Mucosa of descending colon (tissue), 3 donors: Measurements from ENCODE around the gene SRPK2. TPM values are rescaled to one million over a fixed set of nuclear protein-coding genes. Genes with fewer than 3 reads are reported as not detected.

ENCODE experiments used
- ATAC-seq: fragments of 200-7000 bp; cut with Tn5 transposase; one replicate; pipeline ENCODE4 v1.9.1; 2020; ENCODE audit warnings: mild to moderate bottlenecking, moderate library complexity
- DNase-seq, 3 donors: peaks; one replicate each; pipeline ENCODE4 v3.0.0-alpha.2; 2020
- H3K36me3 ChIP-seq: fragments of 200-600 bp; one replicate; pipeline ENCODE4 v1.8.0; 2021; ENCODE audit warnings: low read depth, mild to moderate bottlenecking
- H3K4me1 ChIP-seq: fragments of 200-600 bp; one replicate; pipeline ENCODE4 v1.8.0; 2021; ENCODE audit warnings: low read depth, mild to moderate bottlenecking
- H3K4me3 ChIP-seq: fragments of 200-600 bp; one replicate; pipeline ENCODE4 v1.8.0; 2021; ENCODE audit warnings: mild to moderate bottlenecking
- H3K9me3 ChIP-seq: fragments of 200-600 bp; one replicate; pipeline ENCODE4 v1.8.0; 2021; ENCODE audit warnings: mild to moderate bottlenecking
- intact Hi-C, 2 donors: fragments of 100-400 bp; cut with DNase I in 1 of 2; cut with micrococcal nuclease in 1 of 2; formaldehyde crosslinking; loops; one replicate each; pipeline versions ENCODE4 v1.11.0 to v1.11.1; 2022; cut with DNase I, micrococcal nuclease
- total RNA-seq, 3 donors: library from RNA; stranded (reverse); fragmentation: NEBNext Ultra II Directional in 2 of 3; extraction: Animal tissue kit (Norgen Biotek cat#: 25700) in 2 of 3; gene quantifications; one replicate each; pipeline versions ENCODE4 v1.2.1 to v1.2.4, GENCODE V29; 2021 to 2023
- TF ChIP-seq, protein P1 (sequence below): fragments of 200-600 bp; IDR thresholded peaks from one replicate; pipeline ENCODE4 v1.8.0; 2022; ENCODE audit warnings: antibody characterized with exemption, mild to moderate bottlenecking
- donor health status: DM: no; HTN: no; CAD: no; lungs with moderate emphysema.
- donor health status: DM: no; HTN: no; CAD: no.
- donor health status: DM: no; HTN: yes; CAD: no.

Gene SRPK2
- total RNA-seq, 3 donors from 2014 or later: 25.7 to 59.2 (median 31.6) TPM

DNA sequence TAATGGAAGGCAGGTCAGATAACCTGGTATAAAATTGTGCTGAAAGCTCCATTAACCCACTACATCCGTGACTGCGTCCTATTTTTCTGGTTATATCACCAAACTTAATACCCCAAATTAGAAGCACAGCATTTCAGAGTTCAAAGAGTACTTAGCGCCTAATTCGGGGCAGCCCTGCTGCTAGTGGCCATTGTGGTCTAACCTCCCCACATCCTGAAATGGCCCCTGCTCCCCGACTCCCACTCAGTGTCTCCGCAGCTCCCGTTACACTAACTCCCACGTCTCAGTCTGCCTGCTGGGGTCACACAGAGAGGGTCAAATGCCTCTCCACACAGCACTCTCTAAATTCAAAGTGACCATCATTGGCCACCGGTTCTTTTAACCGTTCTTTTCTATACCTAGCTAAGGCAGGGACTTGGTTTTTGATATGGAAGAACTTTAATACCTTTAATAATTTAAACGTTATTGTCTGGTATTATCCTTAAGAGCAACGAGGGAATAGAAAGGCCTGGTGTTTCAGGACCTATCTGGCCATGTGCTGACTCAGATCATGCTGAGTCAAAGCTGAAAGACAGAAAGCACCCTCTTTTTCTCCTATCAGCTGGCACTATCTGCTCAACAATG lies 257.6 kb downstream of the SRPK2 start:
- H3K4me1 ChIP-seq: no peaks in the 10 kb centered on the region
- intact Hi-C loops: no loop called here
- H3K4me3 ChIP-seq: no peak overlapping the region
- no peak for DNase-seq
- H3K36me3 ChIP-seq: no peaks in the 10 kb centered on the region
- ATAC-seq: no peak
- TF ChIP-seq, protein P1, sequence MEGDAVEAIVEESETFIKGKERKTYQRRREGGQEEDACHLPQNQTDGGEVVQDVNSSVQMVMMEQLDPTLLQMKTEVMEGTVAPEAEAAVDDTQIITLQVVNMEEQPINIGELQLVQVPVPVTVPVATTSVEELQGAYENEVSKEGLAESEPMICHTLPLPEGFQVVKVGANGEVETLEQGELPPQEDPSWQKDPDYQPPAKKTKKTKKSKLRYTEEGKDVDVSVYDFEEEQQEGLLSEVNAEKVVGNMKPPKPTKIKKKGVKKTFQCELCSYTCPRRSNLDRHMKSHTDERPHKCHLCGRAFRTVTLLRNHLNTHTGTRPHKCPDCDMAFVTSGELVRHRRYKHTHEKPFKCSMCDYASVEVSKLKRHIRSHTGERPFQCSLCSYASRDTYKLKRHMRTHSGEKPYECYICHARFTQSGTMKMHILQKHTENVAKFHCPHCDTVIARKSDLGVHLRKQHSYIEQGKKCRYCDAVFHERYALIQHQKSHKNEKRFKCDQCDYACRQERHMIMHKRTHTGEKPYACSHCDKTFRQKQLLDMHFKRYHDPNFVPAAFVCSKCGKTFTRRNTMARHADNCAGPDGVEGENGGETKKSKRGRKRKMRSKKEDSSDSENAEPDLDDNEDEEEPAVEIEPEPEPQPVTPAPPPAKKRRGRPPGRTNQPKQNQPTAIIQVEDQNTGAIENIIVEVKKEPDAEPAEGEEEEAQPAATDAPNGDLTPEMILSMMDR: no peak
- no peaks in the 10 kb centered on the region for H3K9me3 ChIP-seq

DNA sequence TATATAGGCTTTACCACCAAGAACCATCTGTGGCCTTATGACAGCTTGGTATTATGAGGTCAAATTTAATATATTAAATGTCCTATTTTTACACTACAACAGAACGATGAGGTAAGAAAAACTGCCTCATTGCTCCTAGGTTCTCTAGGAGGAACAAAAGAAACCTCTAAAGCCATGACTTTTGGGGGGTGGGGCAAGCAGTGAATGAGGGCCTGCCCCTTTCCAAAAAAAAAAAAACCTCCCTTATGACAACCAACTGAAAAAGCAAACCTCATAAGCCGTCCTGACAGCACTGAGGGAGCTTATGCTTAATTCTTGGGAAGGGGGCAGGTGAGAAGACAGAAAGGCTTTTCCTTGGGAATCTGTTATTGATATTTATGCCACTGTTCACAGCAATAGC lies 258.1 kb downstream of the SRPK2 start:
- intact Hi-C loops: no loop called here
- H3K36me3 ChIP-seq: no peaks in the 10 kb centered on the region

DNA sequence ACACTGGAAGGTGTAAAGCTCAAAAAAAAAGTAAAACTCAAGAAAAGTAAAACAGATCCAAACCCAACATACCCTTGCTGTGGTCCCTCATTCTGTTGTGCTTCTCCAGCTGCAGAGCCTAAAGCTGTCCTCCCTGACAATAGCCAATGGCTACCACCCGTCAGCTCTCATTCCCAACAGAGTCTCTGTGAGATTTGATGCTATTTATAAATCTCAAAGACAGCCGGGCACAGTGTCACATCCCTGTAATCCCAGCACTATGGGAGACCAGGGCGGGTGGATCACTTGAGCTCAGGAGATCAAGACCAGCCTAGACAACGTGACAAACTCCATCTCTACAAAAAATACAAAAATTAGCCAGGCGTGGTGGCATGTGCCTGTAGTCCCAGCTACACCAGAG lies 258.7 kb downstream of the SRPK2 start:
- H3K4me3 ChIP-seq: no peak overlapping the region
- TF ChIP-seq, protein P1: no peak
- no peak for DNase-seq
- intact Hi-C loops: no loop called here
- no peaks in the 10 kb centered on the region for H3K4me1 ChIP-seq
- no peaks in the 10 kb centered on the region for H3K9me3 ChIP-seq
- no peaks in the 10 kb centered on the region for H3K36me3 ChIP-seq
- ATAC-seq: no peak

More for the DNA sequence above, 258.1 kb downstream of the SRPK2 start:
- DNase-seq (no peak), ATAC-seq (no peak)
- no peaks in the 10 kb centered on the region for H3K4me1 ChIP-seq
- no peaks in the 10 kb centered on the region for H3K9me3 ChIP-seq
- TF ChIP-seq, protein P1: no peak
- no peak overlapping the region for H3K4me3 ChIP-seq

DNA sequence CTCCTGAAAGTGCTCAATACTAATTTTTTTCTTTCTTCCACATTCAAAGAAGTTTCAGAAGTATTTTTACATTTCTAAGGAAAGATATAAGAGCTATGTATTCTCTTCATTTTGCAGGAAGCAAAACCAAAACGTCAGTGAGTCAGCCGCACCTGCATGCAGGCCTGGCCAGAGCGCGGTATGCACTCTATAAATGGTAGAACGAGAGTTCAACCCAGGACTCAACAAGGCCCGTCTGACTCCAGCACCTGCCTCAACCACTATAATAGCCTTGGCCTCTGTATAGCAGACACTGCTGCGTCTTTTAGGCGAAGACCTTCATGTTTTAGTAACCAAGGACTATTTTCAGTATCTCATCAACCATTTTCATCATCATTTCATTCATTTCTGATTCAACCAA lies 261.5 kb downstream of the SRPK2 start:
- Histone ChIP-seq H3K4me3 (no peak overlapping the region), H3K36me3 (no peaks in the 10 kb centered on the region), H3K4me1 (no peaks in the 10 kb centered on the region), H3K9me3 (no peaks in the 10 kb centered on the region)
- TF ChIP-seq, protein P1: no peak
- intact Hi-C loops: no loop called here
- DNase-seq (no peak), ATAC-seq (no peak)

- intact Hi-C loops: no loop called here
- no peak for DNase-seq
- H3K4me1 ChIP-seq: no peaks in the 10 kb centered on the region
- no peaks in the 10 kb centered on the region for H3K36me3 ChIP-seq
- TF ChIP-seq, protein P1: no peak
- H3K9me3 ChIP-seq: no peaks in the 10 kb centered on the region
- H3K4me3 ChIP-seq: no peak overlapping the region
- no peak for ATAC-seq
Measured at GRCh38 chr7:105126436-105126975, 262.2 kb downstream of the SRPK2 start.
